Measurements from ENCODE around the gene KRT6B. TPM values are rescaled to one million over a fixed set of nuclear protein-coding genes. Genes with fewer than 3 reads are reported as not detected.

The KRT6B gene
- polyA plus RNA-seq, 1 donor from 2014 or later: not detected

DNA sequence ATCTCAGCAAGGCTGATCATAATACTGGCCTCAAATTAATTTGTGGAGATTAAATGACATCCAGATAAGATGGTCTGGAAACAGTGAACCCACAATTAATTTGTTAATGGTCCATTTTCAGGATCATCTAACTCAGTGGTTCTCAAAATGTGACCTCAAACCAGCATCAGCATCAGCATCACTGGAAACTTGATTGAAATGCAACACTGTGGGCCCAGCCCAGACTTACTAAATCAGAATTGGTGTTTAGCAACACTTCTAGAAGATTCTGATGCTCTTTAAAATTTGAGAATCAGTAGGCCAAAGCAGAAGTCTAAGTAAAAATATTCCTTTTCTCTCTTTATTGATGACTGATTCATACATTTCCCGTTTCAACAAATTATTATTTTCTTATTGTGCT, 35.2 kb downstream of the KRT6B start:
- Histone ChIP-seq H3F3A (ENCODE audit: insufficient read depth, low read length, poor library complexity, severe bottlenecking) (no peaks in the 10 kb centered on the region), H3K27ac (ENCODE audit: low read length) (no peak overlapping the region)

DNA sequence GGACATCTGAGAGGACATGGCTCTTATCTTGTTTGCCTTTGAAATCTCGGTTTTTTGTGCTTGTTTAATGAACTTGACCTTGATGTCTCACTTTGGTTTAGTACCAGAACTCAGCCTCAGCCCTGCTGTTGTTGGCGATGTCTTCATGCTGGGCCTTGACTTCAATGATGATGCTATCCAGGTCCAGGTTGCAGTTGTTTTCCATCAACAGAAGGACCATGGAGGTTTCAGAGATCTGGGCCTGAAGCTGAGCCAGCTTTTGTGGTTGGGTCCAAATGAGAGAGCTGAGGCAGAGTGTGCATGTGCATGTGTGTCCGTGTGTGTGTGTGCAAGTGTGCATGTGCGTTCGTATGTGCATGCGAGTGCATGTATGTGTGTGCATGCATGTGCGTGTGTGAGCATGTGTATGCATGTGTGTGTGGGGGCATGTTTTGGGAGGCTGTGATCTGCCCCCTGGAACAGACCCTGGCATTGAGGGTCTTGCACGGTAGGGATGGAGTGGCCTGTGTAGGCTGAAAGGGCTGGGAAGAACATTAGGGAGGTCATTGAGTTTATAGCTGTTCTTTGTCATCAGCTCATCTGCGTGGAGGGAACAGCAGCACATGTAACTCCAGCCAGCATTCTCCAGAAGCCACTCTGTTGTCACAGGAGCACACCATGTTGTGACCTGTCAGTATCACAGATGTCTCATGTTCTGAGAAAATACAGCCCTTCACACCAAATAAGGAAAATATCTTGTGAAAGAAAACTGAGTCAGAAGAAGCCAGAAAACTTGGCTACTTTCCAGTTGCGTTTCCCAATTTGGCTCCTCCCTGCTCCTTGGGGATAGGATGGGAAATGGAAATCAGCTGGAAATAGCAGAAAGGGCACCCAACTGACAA, 35.8 kb downstream of the KRT6B start:
- Histone ChIP-seq H3K27me3 (ENCODE audit: insufficient read depth, low read depth, low read length) (no peaks in the 10 kb centered on the region), H3K4me2 (ENCODE audit: low read length) (no peak overlapping the region), H3K36me3 (ENCODE audit: insufficient read depth, low read length) (no peaks in the 10 kb centered on the region), H3K27ac (ENCODE audit: low read length) (no peak overlapping the region), H4K20me1 (ENCODE audit: insufficient read depth) (no peaks in the 10 kb centered on the region), H3K79me2 (replicated peaks; ENCODE audit: insufficient read depth, low read length) (no peaks in the 10 kb centered on the region), H3K9me3 (ENCODE audit: low read length) (no peaks in the 10 kb centered on the region), H3K9ac (ENCODE audit: low read length) (no peak overlapping the region), H3F3A (ENCODE audit: insufficient read depth, low read length, poor library complexity, severe bottlenecking) (no peaks in the 10 kb centered on the region), H3K9me2 (ENCODE audit: insufficient read depth, low read length) (no peaks in the 10 kb centered on the region), H2AFZ (ENCODE audit: low read depth, low read length) (no peak overlapping the region), H3K4me3 (ENCODE audit: low read length) (no peak overlapping the region)
- TF ChIP-seq TAF1 (IDR thresholded peaks at IDR 0.05; ENCODE audit: low read depth) (no peak), MXI1 (conservative IDR thresholded peaks at IDR 0.05; ENCODE audit: poor library complexity, severe bottlenecking) (no peak), SMC3 (conservative IDR thresholded peaks at IDR 0.05; ENCODE audit: poor library complexity) (no peak), POLR2AphosphoS5 (IDR thresholded peaks at IDR 0.05) (no peak), EP300 (conservative IDR thresholded peaks at IDR 0.05; ENCODE audit: poor library complexity, severe bottlenecking) (no peak), RAD21 (conservative IDR thresholded peaks at IDR 0.05) (no peak), EZH2 (IDR thresholded peaks at IDR 0.05; ENCODE audit: borderline replicate concordance, insufficient read depth, low read length, poor library complexity, severe bottlenecking) (no peak)
- TF ChIP-seq, protein P1, sequence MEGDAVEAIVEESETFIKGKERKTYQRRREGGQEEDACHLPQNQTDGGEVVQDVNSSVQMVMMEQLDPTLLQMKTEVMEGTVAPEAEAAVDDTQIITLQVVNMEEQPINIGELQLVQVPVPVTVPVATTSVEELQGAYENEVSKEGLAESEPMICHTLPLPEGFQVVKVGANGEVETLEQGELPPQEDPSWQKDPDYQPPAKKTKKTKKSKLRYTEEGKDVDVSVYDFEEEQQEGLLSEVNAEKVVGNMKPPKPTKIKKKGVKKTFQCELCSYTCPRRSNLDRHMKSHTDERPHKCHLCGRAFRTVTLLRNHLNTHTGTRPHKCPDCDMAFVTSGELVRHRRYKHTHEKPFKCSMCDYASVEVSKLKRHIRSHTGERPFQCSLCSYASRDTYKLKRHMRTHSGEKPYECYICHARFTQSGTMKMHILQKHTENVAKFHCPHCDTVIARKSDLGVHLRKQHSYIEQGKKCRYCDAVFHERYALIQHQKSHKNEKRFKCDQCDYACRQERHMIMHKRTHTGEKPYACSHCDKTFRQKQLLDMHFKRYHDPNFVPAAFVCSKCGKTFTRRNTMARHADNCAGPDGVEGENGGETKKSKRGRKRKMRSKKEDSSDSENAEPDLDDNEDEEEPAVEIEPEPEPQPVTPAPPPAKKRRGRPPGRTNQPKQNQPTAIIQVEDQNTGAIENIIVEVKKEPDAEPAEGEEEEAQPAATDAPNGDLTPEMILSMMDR (IDR thresholded peaks at IDR 0.05; ENCODE audit: poor library complexity, severe bottlenecking): no peak
- TF ChIP-seq, protein P2, sequence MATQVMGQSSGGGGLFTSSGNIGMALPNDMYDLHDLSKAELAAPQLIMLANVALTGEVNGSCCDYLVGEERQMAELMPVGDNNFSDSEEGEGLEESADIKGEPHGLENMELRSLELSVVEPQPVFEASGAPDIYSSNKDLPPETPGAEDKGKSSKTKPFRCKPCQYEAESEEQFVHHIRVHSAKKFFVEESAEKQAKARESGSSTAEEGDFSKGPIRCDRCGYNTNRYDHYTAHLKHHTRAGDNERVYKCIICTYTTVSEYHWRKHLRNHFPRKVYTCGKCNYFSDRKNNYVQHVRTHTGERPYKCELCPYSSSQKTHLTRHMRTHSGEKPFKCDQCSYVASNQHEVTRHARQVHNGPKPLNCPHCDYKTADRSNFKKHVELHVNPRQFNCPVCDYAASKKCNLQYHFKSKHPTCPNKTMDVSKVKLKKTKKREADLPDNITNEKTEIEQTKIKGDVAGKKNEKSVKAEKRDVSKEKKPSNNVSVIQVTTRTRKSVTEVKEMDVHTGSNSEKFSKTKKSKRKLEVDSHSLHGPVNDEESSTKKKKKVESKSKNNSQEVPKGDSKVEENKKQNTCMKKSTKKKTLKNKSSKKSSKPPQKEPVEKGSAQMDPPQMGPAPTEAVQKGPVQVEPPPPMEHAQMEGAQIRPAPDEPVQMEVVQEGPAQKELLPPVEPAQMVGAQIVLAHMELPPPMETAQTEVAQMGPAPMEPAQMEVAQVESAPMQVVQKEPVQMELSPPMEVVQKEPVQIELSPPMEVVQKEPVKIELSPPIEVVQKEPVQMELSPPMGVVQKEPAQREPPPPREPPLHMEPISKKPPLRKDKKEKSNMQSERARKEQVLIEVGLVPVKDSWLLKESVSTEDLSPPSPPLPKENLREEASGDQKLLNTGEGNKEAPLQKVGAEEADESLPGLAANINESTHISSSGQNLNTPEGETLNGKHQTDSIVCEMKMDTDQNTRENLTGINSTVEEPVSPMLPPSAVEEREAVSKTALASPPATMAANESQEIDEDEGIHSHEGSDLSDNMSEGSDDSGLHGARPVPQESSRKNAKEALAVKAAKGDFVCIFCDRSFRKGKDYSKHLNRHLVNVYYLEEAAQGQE (IDR thresholded peaks at IDR 0.05; ENCODE audit: borderline replicate concordance): no peak

More for the DNA sequence above, 35.2 kb downstream of the KRT6B start:
- H3K9me2 ChIP-seq (ENCODE audit: insufficient read depth, low read length): no peaks in the 10 kb centered on the region
- no peak overlapping the region for H3K9ac ChIP-seq (ENCODE audit: low read length)
- no peaks in the 10 kb centered on the region for H3K9me3 ChIP-seq (ENCODE audit: low read length)
- H3K4me2 ChIP-seq (ENCODE audit: low read length): no peak overlapping the region
- H3K36me3 ChIP-seq (ENCODE audit: insufficient read depth, low read length): no peaks in the 10 kb centered on the region
- no peaks in the 10 kb centered on the region for H4K20me1 ChIP-seq (ENCODE audit: insufficient read depth)
- H3K4me3 ChIP-seq (ENCODE audit: low read length): no peak overlapping the region
- TF ChIP-seq EP300 (conservative IDR thresholded peaks at IDR 0.05; ENCODE audit: poor library complexity, severe bottlenecking) (no peak), POLR2AphosphoS5 (IDR thresholded peaks at IDR 0.05) (no peak), MXI1 (conservative IDR thresholded peaks at IDR 0.05; ENCODE audit: poor library complexity, severe bottlenecking) (no peak), TAF1 (IDR thresholded peaks at IDR 0.05; ENCODE audit: low read depth) (no peak), EZH2 (IDR thresholded peaks at IDR 0.05; ENCODE audit: borderline replicate concordance, insufficient read depth, low read length, poor library complexity, severe bottlenecking) (no peak), SMC3 (conservative IDR thresholded peaks at IDR 0.05; ENCODE audit: poor library complexity) (no peak), RAD21 (conservative IDR thresholded peaks at IDR 0.05) (no peak)
- TF ChIP-seq, protein P1 (IDR thresholded peaks at IDR 0.05; ENCODE audit: poor library complexity, severe bottlenecking): no peak
- TF ChIP-seq, protein P2 (IDR thresholded peaks at IDR 0.05; ENCODE audit: borderline replicate concordance): no peak
- H2AFZ ChIP-seq (ENCODE audit: low read depth, low read length): no peak overlapping the region
- H3K27me3 ChIP-seq (ENCODE audit: insufficient read depth, low read depth, low read length): no peaks in the 10 kb centered on the region
- H3K79me2 ChIP-seq (replicated peaks; ENCODE audit: insufficient read depth, low read length): no peaks in the 10 kb centered on the region
